ENCODE data around the gene VCAN. TPM values are rescaled to one million over a fixed set of nuclear protein-coding genes. Genes with fewer than 3 reads are reported as not detected.

The VCAN gene
- total RNA-seq, 2 donors from 2014 or later: 72.0 to 139 TPM

DNA sequence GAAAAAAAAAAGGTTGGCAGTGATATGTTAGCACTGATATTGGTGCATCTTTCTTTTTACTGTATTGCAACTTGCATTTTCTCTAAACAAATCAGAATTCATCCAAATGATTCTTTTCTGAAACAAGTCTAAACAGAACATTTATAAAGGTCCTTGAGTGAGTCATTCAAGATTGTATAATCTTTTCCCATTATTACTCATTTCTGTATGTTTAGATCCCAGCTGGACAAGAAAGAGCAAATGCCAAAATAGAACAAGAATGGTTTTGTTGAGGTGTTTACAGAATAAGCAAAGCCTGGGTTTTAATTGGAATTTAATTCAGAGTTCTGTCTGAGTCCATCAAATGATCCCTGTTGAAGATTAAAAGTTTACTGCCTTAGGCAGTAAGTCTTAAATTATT, 112.3 kb downstream of the VCAN start:
- DNase-seq (ENCODE audit: low spot score): no peak
- TF ChIP-seq, protein P1, sequence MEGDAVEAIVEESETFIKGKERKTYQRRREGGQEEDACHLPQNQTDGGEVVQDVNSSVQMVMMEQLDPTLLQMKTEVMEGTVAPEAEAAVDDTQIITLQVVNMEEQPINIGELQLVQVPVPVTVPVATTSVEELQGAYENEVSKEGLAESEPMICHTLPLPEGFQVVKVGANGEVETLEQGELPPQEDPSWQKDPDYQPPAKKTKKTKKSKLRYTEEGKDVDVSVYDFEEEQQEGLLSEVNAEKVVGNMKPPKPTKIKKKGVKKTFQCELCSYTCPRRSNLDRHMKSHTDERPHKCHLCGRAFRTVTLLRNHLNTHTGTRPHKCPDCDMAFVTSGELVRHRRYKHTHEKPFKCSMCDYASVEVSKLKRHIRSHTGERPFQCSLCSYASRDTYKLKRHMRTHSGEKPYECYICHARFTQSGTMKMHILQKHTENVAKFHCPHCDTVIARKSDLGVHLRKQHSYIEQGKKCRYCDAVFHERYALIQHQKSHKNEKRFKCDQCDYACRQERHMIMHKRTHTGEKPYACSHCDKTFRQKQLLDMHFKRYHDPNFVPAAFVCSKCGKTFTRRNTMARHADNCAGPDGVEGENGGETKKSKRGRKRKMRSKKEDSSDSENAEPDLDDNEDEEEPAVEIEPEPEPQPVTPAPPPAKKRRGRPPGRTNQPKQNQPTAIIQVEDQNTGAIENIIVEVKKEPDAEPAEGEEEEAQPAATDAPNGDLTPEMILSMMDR (IDR thresholded peaks at IDR 0.05): no peak
- Histone ChIP-seq H3K4me3 (no peak overlapping the region), H3K27me3 (no peaks in the 10 kb centered on the region), H3K36me3 (peaks cover 11% of the 10 kb centered on the region), H3K9me3 (no peaks in the 10 kb centered on the region), H3K27ac (no peak overlapping the region), H3K4me1 (no peaks in the 10 kb centered on the region)

GRCh38 chr5:83586874-83587776, 115.6 kb downstream of the VCAN start:
- TF ChIP-seq, protein P1 (IDR thresholded peaks at IDR 0.05): no peak
- Histone ChIP-seq H3K4me1 (no peaks in the 10 kb centered on the region), H3K27ac (no peak overlapping the region), H3K36me3 (no peaks in the 10 kb centered on the region), H3K27me3 (no peaks in the 10 kb centered on the region), H3K9me3 (no peaks in the 10 kb centered on the region), H3K4me3 (no peak overlapping the region)
- DNase-seq (ENCODE audit: low spot score): no peak

- Histone ChIP-seq H3K9me3 (no peaks in the 10 kb centered on the region), H3K36me3 (no peaks in the 10 kb centered on the region), H3K4me3 (no peak overlapping the region), H3K27me3 (no peaks in the 10 kb centered on the region), H3K27ac (no peak overlapping the region), H3K4me1 (no peaks in the 10 kb centered on the region)
- DNase-seq (ENCODE audit: low spot score): no peak
- TF ChIP-seq, protein P1 (IDR thresholded peaks at IDR 0.05): no peak
Observed at GRCh38 chr5:83589786-83590185, 118.2 kb downstream of the VCAN start.

DNA sequence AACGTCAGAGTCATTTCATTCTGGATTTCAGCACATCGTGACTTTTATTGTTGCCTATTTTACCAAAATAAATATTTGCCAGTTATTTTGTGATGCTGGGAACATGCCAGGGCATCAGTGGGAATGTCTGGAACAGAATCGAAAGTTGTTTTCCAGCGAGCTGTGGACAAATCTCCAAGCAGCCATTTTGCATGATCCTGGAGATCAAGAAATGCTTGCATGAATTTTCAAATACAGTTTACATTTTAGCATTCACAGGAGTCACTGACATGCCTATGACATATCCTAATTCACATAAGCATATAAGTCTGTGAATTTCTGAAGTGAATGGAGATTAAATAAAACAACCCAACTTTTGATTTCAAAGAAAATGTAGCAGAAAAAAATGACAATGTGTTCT, 119.4 kb downstream of the VCAN start:
- no peak for DNase-seq (ENCODE audit: low spot score)
- Histone ChIP-seq H3K4me3 (no peak overlapping the region), H3K27ac (no peak overlapping the region), H3K27me3 (no peaks in the 10 kb centered on the region), H3K9me3 (no peaks in the 10 kb centered on the region), H3K36me3 (no peaks in the 10 kb centered on the region), H3K4me1 (no peaks in the 10 kb centered on the region)
- TF ChIP-seq, protein P1 (IDR thresholded peaks at IDR 0.05): no peak

DNA sequence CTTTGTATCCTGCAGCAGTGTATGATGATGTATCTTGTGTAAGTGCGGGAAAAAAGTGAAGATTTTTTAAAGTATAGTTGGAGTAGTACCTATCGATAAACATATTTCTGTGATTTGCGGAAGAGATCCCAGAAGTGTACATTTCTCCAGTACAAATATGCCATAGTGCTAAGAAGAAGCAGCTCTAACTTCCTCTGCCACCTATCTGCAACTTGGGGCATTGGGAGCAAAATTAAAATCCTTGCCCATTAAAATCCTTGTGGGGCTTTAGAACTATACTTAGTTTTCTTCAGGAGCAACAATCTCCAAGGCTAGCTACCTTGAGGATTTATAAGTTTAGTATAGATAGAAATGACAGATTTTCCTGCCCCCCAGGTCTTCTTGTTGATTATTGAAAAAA, 123.7 kb downstream of the VCAN start:
- Histone ChIP-seq H3K27me3 (no peaks in the 10 kb centered on the region), H3K36me3 (no peaks in the 10 kb centered on the region), H3K4me1 (no peaks in the 10 kb centered on the region), H3K9me3 (no peaks in the 10 kb centered on the region), H3K4me3 (no peak overlapping the region), H3K27ac (no peak overlapping the region)
- DNase-seq (ENCODE audit: low spot score): no peak
- TF ChIP-seq, protein P1 (IDR thresholded peaks at IDR 0.05): no peak
